ENCODE results near the gene CLEC16A. TPM values are rescaled to one million over a fixed set of nuclear protein-coding genes. Genes with fewer than 3 reads are reported as not detected.

Gene CLEC16A
- total RNA-seq, 4 donors from 2014 or later = 24.5 to 33.0 (median 29.3) TPM

- intact Hi-C loops (cut with DNase I; ENCODE audit: low total_unique reads) = no loop called here
Observed at GRCh38 chr16:11035096-11035495, 90.7 kb downstream of the CLEC16A start.

GRCh38 chr16:11036040-11036439 is 91.7 kb downstream of the CLEC16A start:
- H3K4me1 ChIP-seq = peaks cover 0 to 15% of the 10 kb centered on the region in 2 donors
- H3K27ac ChIP-seq = no peak overlapping the region
- DNase-seq (no peak), ATAC-seq (no peak)
- TF ChIP-seq POLR2A (IDR thresholded peaks at IDR 0.05) (no peak), CTCF (IDR thresholded peaks at IDR 0.05 in 4 of 5, conservative IDR thresholded peaks at IDR 0.05 in 1 of 5) (no peak)
- H3K4me3 ChIP-seq = no peak overlapping the region
- H3K36me3 ChIP-seq = peaks cover 0 to 24% of the 10 kb centered on the region in 2 donors
- intact Hi-C loops (cut with DNase I; ENCODE audit: low total_unique reads) = no loop called here
- no peaks in the 10 kb centered on the region for H3K9me3 ChIP-seq
- no peaks in the 10 kb centered on the region for H3K27me3 ChIP-seq
- in situ Hi-C loops (cut with MboI; ENCODE audit: low sequenced_read_pairs in 4 of 4) = no loop called here

More at GRCh38 chr16:11035096-11035495, 90.7 kb downstream of the CLEC16A start:
- TF ChIP-seq CTCF (IDR thresholded peaks at IDR 0.05 in 4 of 5, conservative IDR thresholded peaks at IDR 0.05 in 1 of 5) (no peak), POLR2A (IDR thresholded peaks at IDR 0.05) (no peak)
- in situ Hi-C loops (cut with MboI; ENCODE audit: low sequenced_read_pairs in 4 of 4) = no loop called here
- H3K27ac ChIP-seq = no peak overlapping the region
- H3K9me3 ChIP-seq = no peaks in the 10 kb centered on the region
- peaks cover 0 to 16% of the 10 kb centered on the region in 2 donors for H3K36me3 ChIP-seq
- peaks cover 0 to 15% of the 10 kb centered on the region in 2 donors for H3K4me1 ChIP-seq
- no peak for DNase-seq
- no peak for ATAC-seq
- no peaks in the 10 kb centered on the region for H3K27me3 ChIP-seq
- no peak overlapping the region for H3K4me3 ChIP-seq

- ATAC-seq (no peak), DNase-seq (no peak)
- in situ Hi-C loops (cut with MboI; ENCODE audit: low sequenced_read_pairs in 4 of 4) = no loop called here
- intact Hi-C loops (cut with DNase I; ENCODE audit: low total_unique reads) = no loop called here
- Histone ChIP-seq H3K9me3 (no peaks in the 10 kb centered on the region), H3K36me3 (peaks cover 0 to 26% of the 10 kb centered on the region in 2 donors), H3K27ac (no peak overlapping the region), H3K4me1 (peaks cover 0 to 14% of the 10 kb centered on the region in 2 donors), H3K4me3 (no peak overlapping the region), H3K27me3 (no peaks in the 10 kb centered on the region)
- TF ChIP-seq CTCF (IDR thresholded peaks at IDR 0.05 in 4 of 5, conservative IDR thresholded peaks at IDR 0.05 in 1 of 5) (no peak), POLR2A (IDR thresholded peaks at IDR 0.05) (no peak)
Observed at GRCh38 chr16:11036868-11037410, 92.6 kb downstream of the CLEC16A start.

- H3K36me3 ChIP-seq = peaks cover 0 to 37% of the 10 kb centered on the region in 2 donors
- H3K27me3 ChIP-seq = no peaks in the 10 kb centered on the region
- H3K27ac ChIP-seq = no peak overlapping the region
- in situ Hi-C loops (cut with MboI; ENCODE audit: low sequenced_read_pairs in 4 of 4) (no loop called here), intact Hi-C loops (cut with DNase I; ENCODE audit: low total_unique reads) (no loop called here)
- ATAC-seq = no peak
- H3K9me3 ChIP-seq = no peaks in the 10 kb centered on the region
- no peak for DNase-seq
- H3K4me3 ChIP-seq = no peak overlapping the region
- TF ChIP-seq CTCF (IDR thresholded peaks at IDR 0.05 in 4 of 5, conservative IDR thresholded peaks at IDR 0.05 in 1 of 5) = no peak
- no peak for TF ChIP-seq POLR2A (IDR thresholded peaks at IDR 0.05)
- H3K4me1 ChIP-seq = peaks cover 0 to 4% of the 10 kb centered on the region in 2 donors
Observed at GRCh38 chr16:11038305-11038704, 93.9 kb downstream of the CLEC16A start.

GRCh38 chr16:11038777-11039176 is 94.4 kb downstream of the CLEC16A start:
- TF ChIP-seq POLR2A (IDR thresholded peaks at IDR 0.05) (no peak), CTCF (IDR thresholded peaks at IDR 0.05 in 4 of 5, conservative IDR thresholded peaks at IDR 0.05 in 1 of 5) (no peak)
- in situ Hi-C loops (cut with MboI; ENCODE audit: low sequenced_read_pairs in 4 of 4) = no loop called here
- peaks cover under 1 to 39% of the 10 kb centered on the region in 2 donors for H3K36me3 ChIP-seq
- ATAC-seq (no peak), DNase-seq (no peak)
- no peaks in the 10 kb centered on the region for H3K4me1 ChIP-seq
- no peaks in the 10 kb centered on the region for H3K27me3 ChIP-seq
- H3K9me3 ChIP-seq = no peaks in the 10 kb centered on the region
- H3K4me3 ChIP-seq = no peak overlapping the region
- H3K27ac ChIP-seq = no peak overlapping the region
- intact Hi-C loops (cut with DNase I; ENCODE audit: low total_unique reads) = no loop called here
